Endothelial cell of umbilical vein (primary cell): Measurements from ENCODE around the gene TXLNA. TPM values are rescaled to one million over a fixed set of nuclear protein-coding genes. Genes with fewer than 3 reads are reported as not detected.

ENCODE experiments used
- BruUV-seq: library from RNA; stranded (reverse); fragments of 400-500 nt; replicated peaks from 2 replicates; lab custom pipeline; 2021; lab: Mats Ljungman, UMichigan
- CTCF ChIA-PET: fragments of 300-600, 350-600 bp; sonication (Branson Sonifier 250); formaldehyde crosslinking; loops from one replicate; lab custom pipeline; 2021; ENCODE audit warnings: antibody characterized with exemption, inconsistent platforms; lab: Charles Lee
- POLR2A ChIA-PET: fragments of 300-600, 350-600 bp; sonication (Branson Sonifier 250); formaldehyde crosslinking; loops from one replicate; lab custom pipeline; 2021; ENCODE audit warnings: antibody characterized with exemption, inconsistent platforms; lab: Charles Lee
- DNase-seq: peaks from one replicate; pipeline ENCODE4 v3.0.0-alpha.2; 2011; ENCODE audit warnings: low read depth, low spot score
- FAIRE-seq: peaks from 2 replicates; lab custom pipeline; 2011; peaks lifted over from hg19 to GRCh38; lab: Jason Lieb, UNC
- H2AFZ ChIP-seq: 2 replicates; pipeline ENCODE4 v1.6.0; 2012; ENCODE audit warnings: low read depth, low read length, control low read depth, inconsistent platforms
- H3K27ac ChIP-seq: 2 replicates; pipeline ENCODE4 v1.5.1; 2011; ENCODE audit warnings: low read depth, mild to moderate bottlenecking, control low read depth, low read length, moderate library complexity; ENCODE audit not compliant: insufficient read depth
- H3K27me3 ChIP-seq, 2 experiments: 2 replicates each; pipeline versions ENCODE4 v1.6.0 to v1.6.1; 2011; ENCODE audit warnings: low read length in 2 of 2, mixed read lengths in 1 of 2; ENCODE audit not compliant: control insufficient read depth in 2 of 2, insufficient read depth in 2 of 2
- H3K36me3 ChIP-seq, 2 experiments: 2 replicates in 1 of 2; 3 replicates in 1 of 2; pipeline ENCODE4 v1.5.1; 2011; ENCODE audit warnings: low read length in 2 of 2, mild to moderate bottlenecking in 1 of 2, moderate library complexity in 1 of 2; ENCODE audit not compliant: control insufficient read depth in 2 of 2, insufficient read depth in 2 of 2; ENCODE audit errors: extremely low read depth in 1 of 2
- H3K4me1 ChIP-seq: 3 replicates; pipeline ENCODE4 v1.5.1; 2011; ENCODE audit warnings: mild to moderate bottlenecking, low read length; ENCODE audit not compliant: control insufficient read depth, insufficient read depth; ENCODE audit errors: extremely low read depth
- H3K4me2 ChIP-seq: 2 replicates; pipeline ENCODE4 v1.6.1; 2011; ENCODE audit warnings: low read length, control low read depth, mixed read lengths; ENCODE audit not compliant: insufficient read depth
- H3K4me3 ChIP-seq, 3 experiments: fragments of 200-600 bp in 1 of 3; sonication (generic), shearing (Covaris generic) in 1 of 3; replicated peaks in 1 of 3; 2 replicates each; pipeline ENCODE4 v1.5.1; 2011 to 2016; ENCODE audit warnings: control low read depth in 3 of 3, low read length in 3 of 3, mild to moderate bottlenecking in 2 of 3, inconsistent platforms in 1 of 3, low read depth in 1 of 3, moderate library complexity in 1 of 3; ENCODE audit not compliant: insufficient read depth in 1 of 3
- H3K79me2 ChIP-seq: 2 replicates; pipeline ENCODE4 v1.6.0; 2012; ENCODE audit warnings: low read length, inconsistent platforms; ENCODE audit not compliant: control insufficient read depth, insufficient read depth
- H3K9ac ChIP-seq: replicated peaks from 2 replicates; pipeline ENCODE3; 2011; ENCODE audit warnings: low read length, control low read depth; ENCODE audit not compliant: insufficient read depth; ENCODE audit errors: extremely low read depth
- H3K9me1 ChIP-seq: replicated peaks from 3 replicates; pipeline ENCODE4 v1.6.0; 2011; ENCODE audit warnings: mild to moderate bottlenecking, low read length; ENCODE audit not compliant: control insufficient read depth, insufficient read depth; ENCODE audit errors: extremely low read depth
- H3K9me3 ChIP-seq: replicated peaks from 2 replicates; pipeline ENCODE4 v1.5.1; 2012; ENCODE audit warnings: low read length, inconsistent platforms; ENCODE audit not compliant: control insufficient read depth, insufficient read depth
- H4K20me1 ChIP-seq: replicated peaks from 2 replicates; pipeline ENCODE3; 2011; ENCODE audit warnings: mild to moderate bottlenecking, low read length; ENCODE audit not compliant: control insufficient read depth, insufficient read depth; ENCODE audit errors: extremely low read depth
- EZH2 ChIP-seq: IDR thresholded peaks from 2 replicates; pipeline ENCODE4 v1.6.1; 2012; ENCODE audit warnings: borderline replicate concordance, low read depth, mild to moderate bottlenecking, moderate library complexity, low read length, inconsistent platforms; ENCODE audit not compliant: severe bottlenecking
- FOS ChIP-seq: IDR thresholded peaks from 2 replicates; pipeline ENCODE4 v1.6.1; 2011; ENCODE audit warnings: mild to moderate bottlenecking, low read length, moderate library complexity, borderline replicate concordance; ENCODE audit not compliant: insufficient read depth
- GATA2 ChIP-seq: IDR thresholded peaks from 2 replicates; pipeline ENCODE4 v1.7.0; 2011; ENCODE audit warnings: low read depth, mild to moderate bottlenecking, moderate library complexity, mixed read lengths, low read length; ENCODE audit not compliant: insufficient read length, insufficient read depth
- JUN ChIP-seq: IDR thresholded peaks from 2 replicates; pipeline ENCODE4 v1.6.1; 2011; ENCODE audit warnings: borderline replicate concordance, low read depth; ENCODE audit not compliant: insufficient read length, insufficient read depth
- MYC ChIP-seq: IDR thresholded peaks from one replicate; pipeline ENCODE4 v1.6.1; 2011; ENCODE audit warnings: mild to moderate bottlenecking, low read depth, low read length
- POLR2A ChIP-seq: IDR thresholded peaks from 2 replicates; pipeline ENCODE4 v1.6.1; 2012; ENCODE audit warnings: low read depth, mild to moderate bottlenecking, control low read depth, low read length
- POLR2AphosphoS5 ChIP-seq: IDR thresholded peaks from 2 replicates; pipeline ENCODE4 v1.6.1; 2012; ENCODE audit warnings: low read depth, mild to moderate bottlenecking, control low read depth, low read length, moderate library complexity; ENCODE audit not compliant: insufficient read depth
- dilution Hi-C: fragments of 300-500 bp; cut with MboI; formaldehyde crosslinking; loops from one replicate; pipeline ENCODE4 v1.15.0; 2019; ENCODE audit warnings: low sequenced_read_pairs; ENCODE audit not compliant: extremely low pct_ligation_motif_present
- intact Hi-C: fragments of 100-400 bp; cut with micrococcal nuclease; formaldehyde crosslinking; loops from one replicate; pipeline ENCODE4 v1.10.0; 2022
- polyA plus RNA-seq, 4 experiments: library from polyadenylated mRNA; depleted of rRNA in 3 of 4; stranded (reverse) in 3 of 4; unstranded in 1 of 4; fragments of >200 nt; gene quantifications; 2 replicates each; pipeline versions ENCODE4 v1.2.1 to v1.2.3, GENCODE V29; 2011 to 2012; ENCODE audit warnings: missing spikeins in 1 of 4
- total RNA-seq: library from RNA; stranded (reverse); gene quantifications from 2 replicates; pipeline ENCODE4 v1.2.3, GENCODE V29; 2021
- TF ChIP-seq, protein P1 (sequence below): IDR thresholded peaks from 2 replicates; pipeline ENCODE4 v1.6.1; 2011; ENCODE audit not compliant: insufficient read depth, insufficient read length
- TF ChIP-seq, protein P2 (sequence below), 2 donors: IDR thresholded peaks; 1 replicate in 1 of 2; 2 replicates in 1 of 2; pipeline ENCODE4 v1.5.1; 2011; ENCODE audit warnings: low read length in 2 of 2, mild to moderate bottlenecking in 2 of 2, moderate library complexity in 2 of 2, control low read depth in 1 of 2, inconsistent platforms in 1 of 2, low read depth in 1 of 2; ENCODE audit not compliant: insufficient read depth in 1 of 2; ENCODE audit errors: extremely low read depth in 1 of 2

The TXLNA gene
- total and polyA plus RNA-seq, 2 donors (not counting 3 experiments of a cell fraction or from before 2014, with no cell fraction given), result 41.8 to 69.4 TPM

DNA sequence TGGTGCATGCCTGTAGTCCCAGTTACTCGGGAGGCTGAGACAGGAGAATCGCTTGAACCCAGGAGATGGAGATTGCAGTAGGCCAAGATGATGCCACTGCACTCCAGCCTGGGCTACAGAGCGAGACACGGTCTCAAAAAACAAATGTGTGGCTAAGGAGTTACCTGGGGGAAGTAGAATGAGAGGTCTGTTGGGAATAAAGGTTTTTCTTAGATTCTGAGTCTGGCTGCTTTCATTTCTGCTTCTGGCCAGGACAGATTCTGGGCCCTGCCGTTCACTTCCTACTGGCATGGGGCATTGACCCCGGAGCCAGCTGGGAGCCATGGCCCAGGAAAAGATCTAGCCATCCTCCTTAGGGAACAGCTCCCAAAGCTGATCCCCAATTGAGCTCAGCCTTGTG is 29.0 kb downstream of the TXLNA start:
- FAIRE-seq, result no peak
- no TSS peak for BruUV-seq

DNA sequence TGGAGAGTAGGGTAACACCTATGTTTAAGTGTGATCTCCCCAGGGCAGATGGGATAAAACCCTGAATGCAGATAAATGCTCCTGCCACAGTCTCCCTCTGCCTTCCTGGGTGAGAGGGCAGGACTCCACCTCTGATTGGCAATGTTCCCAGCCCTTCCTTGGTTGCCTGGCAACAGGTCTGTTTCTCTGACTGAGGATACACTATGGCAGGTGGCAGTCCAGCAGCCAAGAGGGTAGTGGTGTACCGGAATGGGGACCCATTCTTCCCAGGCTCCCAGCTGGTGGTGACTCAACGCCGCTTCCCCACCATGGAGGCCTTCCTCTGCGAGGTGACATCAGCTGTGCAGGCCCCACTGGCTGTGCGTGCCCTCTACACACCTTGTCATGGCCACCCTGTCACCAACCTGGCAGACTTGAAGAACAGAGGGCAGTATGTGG is 29.4 kb downstream of the TXLNA start, which contains the start of gene DCDC2B:
TSS of gene DCDC2B (plus strand) at position 199 of the 438 bp plus-strand sequence. CDS start at position 204, 5 bp downstream.
- intact Hi-C loops, result no loop called here
- H3K4me3 ChIP-seq, result no peak within 1 kb of the TSS
- CTCF ChIA-PET, result interaction anchor here (0.6 kb wide), 1 partner anchor 8 kb away, joined by 3 read pairs; the partner anchor contains the start of gene CCDC28B
- H3K4me1 ChIP-seq, result peaks cover 13% of the 10 kb centered on the region
- DNase-seq, result no peak
- H3K27me3 ChIP-seq, result no peaks in the 10 kb centered on the region
- FAIRE-seq, result no peak
- no peak within 1 kb of the TSS for H3K4me2 ChIP-seq
- no peaks in the 10 kb centered on the region for H3K9me1 ChIP-seq
- no peak within 1 kb of the TSS for H2AFZ ChIP-seq
- TF ChIP-seq FOS (no peak), JUN (no peak), EZH2 (no peak), POLR2A (no peak), MYC (no peak), GATA2 (no peak), POLR2AphosphoS5 (no peak)
- TF ChIP-seq, protein P1, sequence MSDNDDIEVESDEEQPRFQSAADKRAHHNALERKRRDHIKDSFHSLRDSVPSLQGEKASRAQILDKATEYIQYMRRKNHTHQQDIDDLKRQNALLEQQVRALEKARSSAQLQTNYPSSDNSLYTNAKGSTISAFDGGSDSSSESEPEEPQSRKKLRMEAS, result no peak
- TF ChIP-seq, protein P2, sequence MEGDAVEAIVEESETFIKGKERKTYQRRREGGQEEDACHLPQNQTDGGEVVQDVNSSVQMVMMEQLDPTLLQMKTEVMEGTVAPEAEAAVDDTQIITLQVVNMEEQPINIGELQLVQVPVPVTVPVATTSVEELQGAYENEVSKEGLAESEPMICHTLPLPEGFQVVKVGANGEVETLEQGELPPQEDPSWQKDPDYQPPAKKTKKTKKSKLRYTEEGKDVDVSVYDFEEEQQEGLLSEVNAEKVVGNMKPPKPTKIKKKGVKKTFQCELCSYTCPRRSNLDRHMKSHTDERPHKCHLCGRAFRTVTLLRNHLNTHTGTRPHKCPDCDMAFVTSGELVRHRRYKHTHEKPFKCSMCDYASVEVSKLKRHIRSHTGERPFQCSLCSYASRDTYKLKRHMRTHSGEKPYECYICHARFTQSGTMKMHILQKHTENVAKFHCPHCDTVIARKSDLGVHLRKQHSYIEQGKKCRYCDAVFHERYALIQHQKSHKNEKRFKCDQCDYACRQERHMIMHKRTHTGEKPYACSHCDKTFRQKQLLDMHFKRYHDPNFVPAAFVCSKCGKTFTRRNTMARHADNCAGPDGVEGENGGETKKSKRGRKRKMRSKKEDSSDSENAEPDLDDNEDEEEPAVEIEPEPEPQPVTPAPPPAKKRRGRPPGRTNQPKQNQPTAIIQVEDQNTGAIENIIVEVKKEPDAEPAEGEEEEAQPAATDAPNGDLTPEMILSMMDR (IDR thresholded peaks at IDR 0.05; ENCODE audit: extremely low read depth in 1 of 2, insufficient read depth in 1 of 2, low read depth in 1 of 2, low read length in 2 of 2), result no peak
- POLR2A ChIA-PET, result no interaction called here
- no peaks in the 10 kb centered on the region for H3K36me3 ChIP-seq
- no peaks in the 10 kb centered on the region for H4K20me1 ChIP-seq
- no peak within 1 kb of the TSS for H3K9ac ChIP-seq
- dilution Hi-C loops, result no loop called here
- H3K9me3 ChIP-seq, result no peaks in the 10 kb centered on the region
- H3K79me2 ChIP-seq, result no peaks in the 10 kb centered on the region
- BruUV-seq, result no TSS peak
- H3K27ac ChIP-seq, result no peak within 1 kb of the TSS

More for the DNA sequence above, 29.0 kb downstream of the TXLNA start:
- ChIA-PET CTCF (interaction anchor here (0.6 kb wide), 1 partner anchor 8 kb away, joined by 3 read pairs; the partner anchor contains the start of gene CCDC28B), POLR2A (no interaction called here)
- Histone ChIP-seq H2AFZ (no peak overlapping the region), H3K27me3 (no peaks in the 10 kb centered on the region), H3K36me3 (no peaks in the 10 kb centered on the region), H3K9me3 (no peaks in the 10 kb centered on the region), H3K9ac (no peak overlapping the region), H3K4me2 (no peak overlapping the region), H3K4me1 (peaks cover 15% of the 10 kb centered on the region), H3K79me2 (no peaks in the 10 kb centered on the region), H4K20me1 (no peaks in the 10 kb centered on the region), H3K27ac (no peak overlapping the region), H3K4me3 (no peak overlapping the region), H3K9me1 (no peaks in the 10 kb centered on the region)
- TF ChIP-seq, protein P1, result no peak
- TF ChIP-seq MYC (no peak), EZH2 (no peak), POLR2A (no peak), POLR2AphosphoS5 (no peak)
- dilution Hi-C loops, result no loop called here
- DNase-seq, result no peak
- intact Hi-C loops, result no loop called here
